ENCODE measurements around the gene B3GAT2.

B3GAT2 gene, protein sequence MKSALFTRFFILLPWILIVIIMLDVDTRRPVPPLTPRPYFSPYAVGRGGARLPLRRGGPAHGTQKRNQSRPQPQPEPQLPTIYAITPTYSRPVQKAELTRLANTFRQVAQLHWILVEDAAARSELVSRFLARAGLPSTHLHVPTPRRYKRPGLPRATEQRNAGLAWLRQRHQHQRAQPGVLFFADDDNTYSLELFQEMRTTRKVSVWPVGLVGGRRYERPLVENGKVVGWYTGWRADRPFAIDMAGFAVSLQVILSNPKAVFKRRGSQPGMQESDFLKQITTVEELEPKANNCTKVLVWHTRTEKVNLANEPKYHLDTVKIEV

DNA sequence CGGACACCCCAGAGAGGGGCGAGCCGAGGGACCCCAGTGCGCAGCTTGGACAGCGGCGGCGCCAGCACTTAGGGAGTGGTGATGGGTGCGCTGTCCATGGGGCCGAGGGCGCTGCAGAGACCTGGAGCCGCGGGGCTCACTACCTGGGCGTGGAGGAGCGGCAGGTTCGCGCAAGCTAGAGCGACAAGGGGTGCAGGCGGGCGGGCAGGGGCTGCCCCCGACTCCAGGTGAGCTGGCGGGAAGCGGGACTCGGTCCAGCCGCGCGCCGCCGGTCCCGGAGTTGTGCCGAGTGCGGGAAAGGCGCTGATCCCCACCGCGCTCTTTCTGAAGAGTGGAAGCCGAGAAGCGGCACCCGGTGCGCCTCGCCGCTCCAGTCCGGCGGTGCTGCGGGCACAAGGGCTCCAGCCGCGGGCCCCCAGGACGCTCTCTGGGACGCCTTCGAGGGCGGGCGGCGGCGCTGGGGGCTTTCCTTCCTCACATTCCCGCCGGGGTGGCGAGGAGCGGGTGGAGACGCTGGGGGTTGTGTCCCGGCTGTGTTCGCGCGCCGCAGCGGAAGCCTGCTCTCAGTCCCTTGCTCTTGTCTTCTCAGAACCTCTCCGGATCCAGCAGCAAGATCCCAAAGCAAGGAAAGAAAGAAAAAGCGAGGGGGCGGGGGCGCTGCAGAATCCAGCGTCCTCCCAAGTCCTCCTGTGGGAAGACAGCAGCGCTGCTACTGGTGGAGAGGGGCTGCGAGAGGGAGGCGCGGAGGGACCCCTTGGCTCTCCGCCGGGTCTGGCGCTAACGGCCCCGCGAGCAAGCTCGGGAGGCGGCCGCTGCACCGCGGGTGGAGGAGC lies at the start of gene B3GAT2:
Gene B3GAT2 (minus strand): TSS at position 610 of the 833 bp plus-strand sequence. CDS start 631 bp downstream, outside the sequence.
- Histone ChIP-seq H3K9ac (ENCODE audit: low read length) (no peak within 1 kb of the TSS), H2AFZ (ENCODE audit: low read depth, low read length) (no peak within 1 kb of the TSS), H4K20me1 (ENCODE audit: insufficient read depth, low read length) (no peaks in the 10 kb centered on the region), H3K79me2 (ENCODE audit: low read length) (no peaks in the 10 kb centered on the region), H3K4me2 (ENCODE audit: low read length) (no peak within 1 kb of the TSS), H3K27me3 (ENCODE audit: low read depth, low read length) (no peaks in the 10 kb centered on the region), H3K36me3 (replicated peaks; ENCODE audit: low read depth, low read length) (no peaks in the 10 kb centered on the region), H3K4me1 (ENCODE audit: low read length) (no peaks in the 10 kb centered on the region), H3K27ac (ENCODE audit: low read length) (no peak within 1 kb of the TSS), H3K9me3 (ENCODE audit: insufficient read depth, low read length) (no peaks in the 10 kb centered on the region), H3K4me3 (ENCODE audit: low read length) (no peak within 1 kb of the TSS)
- TF ChIP-seq EZH2phosphoT487 (IDR thresholded peaks at IDR 0.05; ENCODE audit: low read depth): no peak
- TF ChIP-seq, protein P1, sequence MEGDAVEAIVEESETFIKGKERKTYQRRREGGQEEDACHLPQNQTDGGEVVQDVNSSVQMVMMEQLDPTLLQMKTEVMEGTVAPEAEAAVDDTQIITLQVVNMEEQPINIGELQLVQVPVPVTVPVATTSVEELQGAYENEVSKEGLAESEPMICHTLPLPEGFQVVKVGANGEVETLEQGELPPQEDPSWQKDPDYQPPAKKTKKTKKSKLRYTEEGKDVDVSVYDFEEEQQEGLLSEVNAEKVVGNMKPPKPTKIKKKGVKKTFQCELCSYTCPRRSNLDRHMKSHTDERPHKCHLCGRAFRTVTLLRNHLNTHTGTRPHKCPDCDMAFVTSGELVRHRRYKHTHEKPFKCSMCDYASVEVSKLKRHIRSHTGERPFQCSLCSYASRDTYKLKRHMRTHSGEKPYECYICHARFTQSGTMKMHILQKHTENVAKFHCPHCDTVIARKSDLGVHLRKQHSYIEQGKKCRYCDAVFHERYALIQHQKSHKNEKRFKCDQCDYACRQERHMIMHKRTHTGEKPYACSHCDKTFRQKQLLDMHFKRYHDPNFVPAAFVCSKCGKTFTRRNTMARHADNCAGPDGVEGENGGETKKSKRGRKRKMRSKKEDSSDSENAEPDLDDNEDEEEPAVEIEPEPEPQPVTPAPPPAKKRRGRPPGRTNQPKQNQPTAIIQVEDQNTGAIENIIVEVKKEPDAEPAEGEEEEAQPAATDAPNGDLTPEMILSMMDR (IDR thresholded peaks at IDR 0.05; ENCODE audit: low read depth, low read length): no peak

GRCh38 chr6:70998148-70998547 lies 41.3 kb upstream of the B3GAT2 start:
- Histone ChIP-seq H2AFZ (ENCODE audit: low read depth, low read length) (no peak overlapping the region), H4K20me1 (ENCODE audit: insufficient read depth, low read length) (no peaks in the 10 kb centered on the region), H3K4me1 (ENCODE audit: low read length) (no peaks in the 10 kb centered on the region), H3K36me3 (replicated peaks; ENCODE audit: low read depth, low read length) (no peaks in the 10 kb centered on the region), H3K27me3 (ENCODE audit: low read depth, low read length) (no peaks in the 10 kb centered on the region), H3K9ac (ENCODE audit: low read length) (no peak overlapping the region), H3K79me2 (ENCODE audit: low read length) (no peaks in the 10 kb centered on the region), H3K4me2 (ENCODE audit: low read length) (no peak overlapping the region), H3K27ac (ENCODE audit: low read length) (no peak overlapping the region), H3K9me3 (ENCODE audit: insufficient read depth, low read length) (peaks cover 5% of the 10 kb centered on the region; the same call in 1 of the 2 replicates), H3K4me3 (ENCODE audit: low read length) (no peak overlapping the region)
- TF ChIP-seq, protein P1 (IDR thresholded peaks at IDR 0.05; ENCODE audit: low read depth, low read length): no peak
- no peak for TF ChIP-seq EZH2phosphoT487 (IDR thresholded peaks at IDR 0.05; ENCODE audit: low read depth)

DNA sequence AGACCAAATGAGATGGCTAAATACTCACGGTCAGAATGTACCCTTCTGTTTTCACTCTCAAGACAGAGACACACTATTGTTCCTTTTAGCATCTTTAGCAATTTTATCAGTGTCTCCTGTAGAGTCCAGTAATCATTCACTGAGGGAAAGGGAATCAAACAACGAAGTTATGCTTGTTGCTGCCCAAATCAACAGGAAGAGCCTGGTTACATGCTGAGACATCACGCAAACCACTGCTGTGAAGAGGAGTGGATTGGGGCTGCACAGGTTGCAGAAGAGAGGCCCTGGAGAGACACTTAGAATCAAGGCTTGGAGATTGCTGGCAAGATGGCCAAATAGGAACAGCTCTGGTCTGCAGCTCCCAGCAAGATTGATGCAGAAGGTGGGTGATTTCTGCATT lies 40.5 kb upstream of the B3GAT2 start:
- Histone ChIP-seq H3K79me2 (ENCODE audit: low read length) (no peaks in the 10 kb centered on the region), H3K9ac (ENCODE audit: low read length) (no peak overlapping the region), H3K27ac (ENCODE audit: low read length) (no peak overlapping the region), H3K4me2 (ENCODE audit: low read length) (no peak overlapping the region), H3K27me3 (ENCODE audit: low read depth, low read length) (no peaks in the 10 kb centered on the region), H3K4me3 (ENCODE audit: low read length) (no peak overlapping the region), H3K9me3 (ENCODE audit: insufficient read depth, low read length) (peaks cover 5% of the 10 kb centered on the region; the same call in 1 of the 2 replicates), H3K4me1 (ENCODE audit: low read length) (no peaks in the 10 kb centered on the region), H4K20me1 (ENCODE audit: insufficient read depth, low read length) (no peaks in the 10 kb centered on the region), H3K36me3 (replicated peaks; ENCODE audit: low read depth, low read length) (no peaks in the 10 kb centered on the region), H2AFZ (ENCODE audit: low read depth, low read length) (0 out of 2 replicates have a peak overlapping the region, but pooled peaks have one; percentile 29)
- TF ChIP-seq, protein P1 (IDR thresholded peaks at IDR 0.05; ENCODE audit: low read depth, low read length): no peak
- no peak for TF ChIP-seq EZH2phosphoT487 (IDR thresholded peaks at IDR 0.05; ENCODE audit: low read depth)

- no peak for TF ChIP-seq EZH2phosphoT487 (IDR thresholded peaks at IDR 0.05; ENCODE audit: low read depth)
- TF ChIP-seq, protein P1 (IDR thresholded peaks at IDR 0.05; ENCODE audit: low read depth, low read length): no peak
- Histone ChIP-seq H3K36me3 (replicated peaks; ENCODE audit: low read depth, low read length) (no peaks in the 10 kb centered on the region), H3K27me3 (ENCODE audit: low read depth, low read length) (no peaks in the 10 kb centered on the region), H3K4me2 (ENCODE audit: low read length) (no peak overlapping the region), H3K9me3 (ENCODE audit: insufficient read depth, low read length) (peaks cover 5% of the 10 kb centered on the region; the same call in 1 of the 2 replicates), H4K20me1 (ENCODE audit: insufficient read depth, low read length) (no peaks in the 10 kb centered on the region), H3K79me2 (ENCODE audit: low read length) (no peaks in the 10 kb centered on the region), H3K9ac (ENCODE audit: low read length) (no peak overlapping the region), H3K4me3 (ENCODE audit: low read length) (no peak overlapping the region), H2AFZ (ENCODE audit: low read depth, low read length) (no peak overlapping the region), H3K4me1 (ENCODE audit: low read length) (no peaks in the 10 kb centered on the region), H3K27ac (ENCODE audit: low read length) (no peak overlapping the region)
Measured at GRCh38 chr6:70996106-70996505, 39.2 kb upstream of the B3GAT2 start.
